Liver (tissue), 3 donors: ENCODE results near the gene SNRPN.

Experiments used
- CTCF ChIP-seq: fragments of 150-350 bp; IDR thresholded peaks from 2 replicates; pipeline ENCODE4 v1.5.1; 2017; ENCODE audit warnings: improper control_type of control experiment, low read depth, low read length; ENCODE audit not compliant: missing input control
- EGR1 ChIP-seq, 2 donors: IDR thresholded peaks; 2 replicates each; pipeline ENCODE4 v1.6.1; 2016 to 2018; ENCODE audit warnings: antibody characterized with exemption in 2 of 2, low read depth in 2 of 2
- FOXA1 ChIP-seq: IDR thresholded peaks from 2 replicates; pipeline ENCODE4 v1.6.1; 2016; ENCODE audit warnings: antibody characterized with exemption
- MAX ChIP-seq: IDR thresholded peaks from 2 replicates; pipeline ENCODE4 v1.6.1; 2016; ENCODE audit warnings: antibody characterized with exemption
- RAD21 ChIP-seq, 2 donors: IDR thresholded peaks; 2 replicates each; pipeline ENCODE4 v1.6.1; 2016; ENCODE audit warnings: antibody characterized with exemption in 2 of 2, mild to moderate bottlenecking in 2 of 2
- YY1 ChIP-seq: IDR thresholded peaks from 2 replicates; pipeline ENCODE4 v1.6.1; 2016; ENCODE audit warnings: antibody characterized with exemption, mild to moderate bottlenecking
- TF ChIP-seq, protein P1 (sequence below): IDR thresholded peaks from 2 replicates; pipeline ENCODE4 v1.6.1; 2016; ENCODE audit warnings: antibody characterized with exemption
- donor health status: healthy.
- donor health status: healthy.

DNA sequence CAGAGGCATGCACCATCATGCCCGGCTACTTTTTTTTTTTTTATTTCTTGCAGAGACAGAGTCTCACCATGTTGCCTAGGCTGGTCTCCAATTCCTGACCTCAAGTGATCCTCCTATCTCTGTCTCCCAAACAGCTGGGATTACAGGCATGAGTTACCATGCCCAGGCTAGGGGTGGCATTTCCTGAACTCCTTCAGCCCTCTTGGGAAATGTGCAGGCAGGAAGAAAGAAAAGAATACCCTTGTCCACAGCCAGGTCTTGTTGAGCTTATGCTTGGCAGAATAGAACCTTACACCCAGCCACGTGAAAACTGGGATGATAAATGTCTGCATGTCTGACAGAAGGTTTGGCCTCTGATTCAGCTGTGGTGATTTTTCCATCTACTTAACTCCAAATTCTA is 30.2 kb upstream of the SNRPN start:
- no peak for TF ChIP-seq CTCF
- TF ChIP-seq, protein P1, sequence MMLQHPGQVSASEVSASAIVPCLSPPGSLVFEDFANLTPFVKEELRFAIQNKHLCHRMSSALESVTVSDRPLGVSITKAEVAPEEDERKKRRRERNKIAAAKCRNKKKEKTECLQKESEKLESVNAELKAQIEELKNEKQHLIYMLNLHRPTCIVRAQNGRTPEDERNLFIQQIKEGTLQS = no peak
- no peak for TF ChIP-seq FOXA1
- TF ChIP-seq RAD21 (IDR thresholded peaks at IDR 0.05) = no peak
- TF ChIP-seq MAX = no peak
- no peak for TF ChIP-seq YY1
- no peak for TF ChIP-seq EGR1 (IDR thresholded peaks at IDR 0.05; ENCODE audit: low read depth in 2 of 2)
